HCT116 (cell line): ENCODE results near the gene MYH14.

Experiments
- EGR1 ChIP-seq: IDR thresholded peaks from 2 replicates; pipeline ENCODE4 v1.6.1; 2012; ENCODE audit warnings: low read depth
- JUND ChIP-seq: IDR thresholded peaks from 2 replicates; pipeline ENCODE4 v1.6.1; 2012
- POLR2A ChIP-seq: IDR thresholded peaks from 2 replicates; pipeline ENCODE4 v1.7.0; 2011; ENCODE audit warnings: borderline replicate concordance; ENCODE audit not compliant: insufficient read depth, insufficient read length; ENCODE audit errors: extremely low read depth
- TF ChIP-seq, protein P1 (sequence below), 3 experiments: fragments of 200-600 bp in 1 of 3; sonication (generic) in 1 of 3; IDR thresholded peaks in 2 of 3; conservative IDR thresholded peaks in 1 of 3; 2 replicates each; pipeline ENCODE4 v1.5.1; 2012 to 2017; ENCODE audit warnings: low read depth in 2 of 3, low read length in 2 of 3, antibody characterized with exemption in 1 of 3, borderline replicate concordance in 1 of 3, control low read depth in 1 of 3, mild to moderate bottlenecking in 1 of 3, mixed read lengths in 1 of 3, mixed run types in 1 of 3, moderate library complexity in 1 of 3; ENCODE audit not compliant: insufficient read depth in 1 of 3

DNA sequence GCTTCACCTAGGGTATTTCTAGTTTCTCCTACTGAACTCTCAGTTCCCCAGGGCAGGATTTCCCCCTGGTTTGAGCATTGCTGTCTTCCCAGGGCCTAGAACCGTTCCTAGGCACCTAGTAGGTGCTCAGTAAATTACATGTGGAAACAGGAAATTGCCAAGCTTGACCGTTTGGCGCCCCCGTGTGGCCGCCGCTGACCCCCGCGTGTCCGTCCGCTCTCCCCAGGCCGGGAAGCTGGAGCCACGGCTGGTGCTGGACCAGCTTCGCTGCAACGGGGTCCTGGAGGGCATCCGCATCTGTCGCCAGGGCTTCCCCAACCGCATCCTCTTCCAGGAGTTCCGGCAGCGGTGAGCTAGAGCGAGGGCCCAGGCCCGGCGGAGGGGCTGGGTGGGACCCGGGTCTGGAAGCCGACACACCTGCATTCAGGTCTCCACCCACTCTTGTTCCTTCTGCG lies 55.5 kb downstream of the MYH14 start:
- TF ChIP-seq POLR2A (no peak), JUND (no peak), EGR1 (no peak)
- TF ChIP-seq, protein P1, sequence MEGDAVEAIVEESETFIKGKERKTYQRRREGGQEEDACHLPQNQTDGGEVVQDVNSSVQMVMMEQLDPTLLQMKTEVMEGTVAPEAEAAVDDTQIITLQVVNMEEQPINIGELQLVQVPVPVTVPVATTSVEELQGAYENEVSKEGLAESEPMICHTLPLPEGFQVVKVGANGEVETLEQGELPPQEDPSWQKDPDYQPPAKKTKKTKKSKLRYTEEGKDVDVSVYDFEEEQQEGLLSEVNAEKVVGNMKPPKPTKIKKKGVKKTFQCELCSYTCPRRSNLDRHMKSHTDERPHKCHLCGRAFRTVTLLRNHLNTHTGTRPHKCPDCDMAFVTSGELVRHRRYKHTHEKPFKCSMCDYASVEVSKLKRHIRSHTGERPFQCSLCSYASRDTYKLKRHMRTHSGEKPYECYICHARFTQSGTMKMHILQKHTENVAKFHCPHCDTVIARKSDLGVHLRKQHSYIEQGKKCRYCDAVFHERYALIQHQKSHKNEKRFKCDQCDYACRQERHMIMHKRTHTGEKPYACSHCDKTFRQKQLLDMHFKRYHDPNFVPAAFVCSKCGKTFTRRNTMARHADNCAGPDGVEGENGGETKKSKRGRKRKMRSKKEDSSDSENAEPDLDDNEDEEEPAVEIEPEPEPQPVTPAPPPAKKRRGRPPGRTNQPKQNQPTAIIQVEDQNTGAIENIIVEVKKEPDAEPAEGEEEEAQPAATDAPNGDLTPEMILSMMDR (IDR thresholded peaks at IDR 0.05 in 2 of 3, conservative IDR thresholded peaks at IDR 0.05 in 1 of 3; ENCODE audit: borderline replicate concordance in 1 of 3, insufficient read depth in 1 of 3, low read depth in 2 of 3, low read length in 2 of 3) = peak; percentile 69 to 94 (median 87); a peak in 5 of 6 replicates
